GM19238 (cell line): ENCODE data around the gene SGMS1.
"Not testable (repeated sequence)": the region's sequence is repeated elsewhere in the genome, so short reads cannot be mapped to it uniquely, and the experiment has no call there.

ENCODE experiments used
- DNase-seq: peaks from one replicate; pipeline ENCODE4 v3.0.0; 2011; ENCODE audit warnings: low spot score; ENCODE audit not compliant: insufficient read length

Gene SGMS1

GRCh38 chr10:50582766-50583762 is 40.7 kb downstream of the SGMS1 start:
- DNase-seq: no peak

- no peak for DNase-seq
Observed at GRCh38 chr10:50582046-50582445, 41.7 kb downstream of the SGMS1 start.

GRCh38 chr10:50580262-50580891 is 43.4 kb downstream of the SGMS1 start:
- no peak for DNase-seq

GRCh38 chr10:50579491-50580261 is 44.1 kb downstream of the SGMS1 start:
- no peak for DNase-seq

- DNase-seq: no peak
Observed at GRCh38 chr10:50578949-50579348, 44.8 kb downstream of the SGMS1 start.

GRCh38 chr10:50577681-50578350 is 45.9 kb downstream of the SGMS1 start:
- DNase-seq: no peak

DNA sequence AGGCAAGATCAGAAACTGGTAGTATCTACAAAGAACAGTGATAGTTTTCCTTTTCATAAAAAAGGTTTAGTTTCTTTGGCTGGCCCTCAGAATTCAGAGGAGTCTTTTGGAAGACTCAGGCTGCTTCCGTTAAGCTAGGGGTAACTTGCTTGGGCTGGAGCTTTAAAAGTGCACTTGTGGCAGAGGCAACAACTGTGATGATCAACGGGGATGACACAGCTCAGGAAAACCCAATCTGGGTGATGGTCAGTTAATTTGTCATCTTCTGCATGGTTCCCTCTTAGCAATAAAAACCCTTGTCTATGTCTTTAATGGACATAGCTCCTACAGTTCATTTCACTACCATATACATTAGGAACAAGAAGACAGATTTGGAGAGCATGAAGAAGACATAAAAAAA is 46.7 kb downstream of the SGMS1 start:
- no peak for DNase-seq

DNA sequence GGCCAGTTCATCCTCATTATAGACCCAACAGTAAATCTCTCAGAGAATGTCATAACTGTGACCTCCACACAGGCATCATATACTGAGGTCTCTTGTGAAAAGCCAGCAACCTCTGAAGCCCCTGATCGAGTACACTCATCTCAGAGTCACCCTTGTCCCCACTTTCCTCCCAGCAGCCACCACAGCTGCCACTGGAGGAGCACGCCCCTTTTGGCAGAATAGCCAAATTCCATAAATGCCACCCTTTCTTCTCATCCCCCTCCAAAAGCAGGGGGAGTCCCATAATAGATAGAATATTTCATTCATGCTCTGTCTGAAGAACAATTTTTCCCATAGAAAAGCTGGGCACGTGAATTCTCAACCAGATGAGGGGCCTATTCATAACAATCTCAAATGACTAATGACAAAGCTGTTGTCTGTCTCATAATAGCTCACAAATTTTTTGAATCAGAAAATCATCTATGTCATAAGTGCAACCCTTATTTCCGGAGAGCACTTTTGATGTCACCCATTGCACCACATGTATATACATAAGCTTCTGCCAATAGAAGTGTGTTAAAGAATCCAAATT is 47.4 kb downstream of the SGMS1 start:
- no peak for DNase-seq

DNA sequence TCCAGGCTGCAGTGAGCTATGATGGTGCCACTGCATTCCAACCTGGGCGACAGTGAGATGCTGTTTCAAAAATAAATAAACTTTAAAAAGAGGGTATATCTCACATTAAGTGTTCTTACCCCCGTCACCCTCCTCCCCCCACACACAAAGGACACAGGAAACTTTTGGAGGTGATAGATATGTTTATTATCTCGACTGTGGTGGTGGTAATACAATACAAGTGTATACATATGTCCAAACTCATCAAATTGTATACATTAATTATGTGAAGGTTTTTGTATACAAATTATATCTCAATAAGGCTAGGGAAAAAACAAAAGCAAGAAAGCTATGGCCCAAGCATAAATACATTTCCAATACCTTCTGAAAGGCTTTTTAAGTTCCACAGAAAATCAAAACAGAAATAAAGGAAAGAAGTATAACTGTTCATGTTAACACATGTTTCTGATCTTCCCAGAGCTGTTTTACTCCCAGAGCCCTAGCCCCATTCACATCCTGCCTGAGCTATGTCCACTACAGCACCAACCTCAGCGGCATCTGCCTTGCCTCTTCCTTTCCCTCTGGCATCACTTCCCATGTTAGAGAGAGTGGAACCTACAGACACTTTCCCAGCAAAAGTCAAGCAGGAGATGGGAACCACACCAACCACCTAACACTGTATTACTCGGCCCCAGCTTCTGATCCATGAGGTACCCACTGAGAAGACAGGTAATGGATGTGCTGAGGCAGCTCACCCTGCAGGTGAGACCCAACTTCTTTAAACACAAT is 48.1 kb downstream of the SGMS1 start:
- no peak for DNase-seq

DNA sequence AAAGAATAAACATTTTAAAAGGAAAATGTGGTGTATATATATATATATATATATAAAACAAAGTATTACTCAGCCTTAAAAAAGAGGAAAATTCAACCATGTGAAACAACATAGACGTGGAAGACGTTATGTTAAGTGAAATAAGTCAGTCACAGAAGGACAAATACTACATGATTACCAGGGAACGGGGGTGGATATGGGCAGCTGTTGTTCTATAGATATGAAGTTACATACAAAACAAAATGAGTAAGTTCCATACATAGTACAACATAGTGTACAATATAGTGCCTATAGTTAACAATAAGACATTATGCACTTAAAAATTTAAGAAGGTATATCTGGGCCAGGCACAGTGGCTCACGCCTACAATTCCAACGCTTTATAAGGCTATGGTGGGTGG is 48.8 kb downstream of the SGMS1 start:
- no peak for DNase-seq

DNA sequence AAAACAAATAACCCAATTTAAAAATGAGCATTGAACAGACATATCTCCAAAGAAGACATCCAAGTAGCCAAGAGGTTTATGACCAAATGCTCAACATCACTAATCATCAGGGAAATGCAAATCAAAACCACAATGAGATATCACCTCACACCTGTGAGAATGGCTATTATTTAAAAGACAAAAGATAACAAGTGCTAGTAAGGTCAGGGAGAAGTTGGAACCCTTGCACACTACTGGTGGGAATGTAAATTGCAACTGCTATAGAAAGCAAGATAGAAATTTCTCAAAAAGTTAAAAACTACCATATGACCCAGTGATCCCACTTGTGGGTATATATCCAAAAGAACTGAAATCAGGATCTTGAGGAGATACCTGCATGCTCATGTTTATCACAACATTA is 49.5 kb downstream of the SGMS1 start:
- DNase-seq: no peak

- DNase-seq: no peak
Observed at GRCh38 chr10:50572017-50572491, 51.7 kb downstream of the SGMS1 start.

- DNase-seq: not testable (repeated sequence)
Observed at GRCh38 chr10:50568750-50569149, 55.0 kb downstream of the SGMS1 start.

DNA sequence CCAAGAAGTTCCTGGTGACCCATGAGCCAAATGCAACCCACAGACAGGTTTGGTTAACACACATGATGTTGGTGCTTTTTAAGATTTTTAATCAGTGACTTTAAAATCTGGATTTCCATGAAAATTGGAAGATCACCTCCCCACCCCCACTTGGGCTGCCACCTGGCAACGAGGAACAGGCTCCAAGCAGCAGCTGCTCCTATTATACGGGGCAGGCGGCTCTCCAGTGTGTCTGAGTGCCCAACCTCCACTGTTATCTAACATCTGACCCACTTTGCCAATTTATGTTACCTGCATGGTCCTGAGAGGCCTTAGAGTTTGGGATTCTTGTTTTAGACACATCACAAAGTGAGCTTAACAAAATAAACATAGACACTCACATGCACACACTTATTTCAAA is 56.4 kb downstream of the SGMS1 start:
- DNase-seq: no peak

GRCh38 chr10:50566150-50566549 is 57.6 kb downstream of the SGMS1 start:
- DNase-seq: no peak

- DNase-seq: no peak
Observed at GRCh38 chr10:50565301-50566083, 58.3 kb downstream of the SGMS1 start.

- DNase-seq: no peak
Observed at GRCh38 chr10:50563906-50564305, 59.9 kb downstream of the SGMS1 start.

DNA sequence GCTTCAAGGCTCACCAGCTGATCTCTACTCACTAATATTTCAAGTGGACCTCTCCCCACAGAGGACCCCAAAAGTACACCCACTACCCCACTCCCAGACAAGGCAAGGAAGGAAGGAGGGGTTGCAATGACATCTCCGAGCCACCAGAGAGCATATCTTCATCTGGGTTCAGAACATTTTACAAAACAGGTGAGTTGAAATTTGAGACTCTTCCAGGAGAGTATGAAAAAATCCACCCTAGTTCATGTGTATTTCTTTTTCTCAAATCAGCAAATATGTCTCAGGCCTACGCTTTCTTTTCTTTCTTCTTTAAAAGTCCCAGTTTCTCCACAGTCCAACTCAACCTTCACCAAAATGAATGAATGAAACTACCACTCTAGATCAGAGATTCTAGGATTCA is 61.9 kb downstream of the SGMS1 start:
- no peak for DNase-seq

GRCh38 chr10:50561266-50561665 is 62.5 kb downstream of the SGMS1 start:
- DNase-seq: no peak
